Measurements from ENCODE around the gene SOS2.

SOS2 gene

GRCh38 chr14:50231475-50232275, at the start of gene SOS2:
Gene SOS2, minus strand, starts transcription at chr14:50231578. Its CDS starts 295 bp downstream, at chr14:50231283.
- DNase-seq: peak; percentile 72 to 86

- no peak for DNase-seq
These were observed 41.1 kb upstream of the SOS2 start for GRCh38 chr14:50272498-50272897.

DNA sequence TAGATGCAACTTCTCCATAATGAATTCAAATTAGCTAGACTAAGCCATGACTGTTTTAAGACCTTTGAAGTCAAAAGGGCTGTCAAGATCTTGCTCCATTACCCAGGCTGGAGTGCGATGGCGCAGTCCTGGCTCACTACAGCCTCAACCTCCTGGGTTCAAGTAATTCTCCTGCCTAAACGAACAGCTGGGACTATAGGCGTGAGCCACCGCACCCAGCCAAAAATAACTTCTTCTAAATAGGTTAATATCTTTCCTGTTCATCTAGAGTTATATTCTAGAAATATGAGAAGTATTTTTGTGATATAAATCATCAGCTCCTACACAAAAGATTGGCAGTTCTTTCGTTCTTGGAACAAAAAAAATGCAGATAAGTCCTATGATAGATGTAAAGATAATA, 39.6 kb upstream of the SOS2 start:
- no peak for DNase-seq

DNA sequence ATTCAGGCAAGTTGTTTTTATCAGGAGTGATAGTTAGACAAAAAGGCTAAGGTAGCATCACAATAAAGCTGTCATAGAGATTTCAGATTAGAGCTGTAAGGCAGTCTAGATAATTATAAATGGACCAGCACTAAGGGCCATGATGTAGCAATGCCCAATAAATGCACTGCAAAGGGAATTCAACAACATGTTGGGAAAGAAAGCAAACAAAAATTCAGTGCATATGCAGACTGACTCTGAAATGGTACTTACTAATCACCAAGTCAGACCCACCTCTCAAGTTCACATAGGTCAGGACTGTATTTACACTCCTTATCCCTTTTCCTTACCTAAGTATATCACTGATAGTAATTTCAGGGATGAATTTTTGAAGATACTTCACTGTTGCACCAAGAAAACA, 33.7 kb upstream of the SOS2 start:
- no peak for DNase-seq

GRCh38 chr14:50263321-50263720, 31.9 kb upstream of the SOS2 start:
- DNase-seq: no peak

GRCh38 chr14:50262865-50263264, 31.5 kb upstream of the SOS2 start:
- no peak for DNase-seq

GRCh38 chr14:50260511-50260910, 29.1 kb upstream of the SOS2 start:
- no peak for DNase-seq

GRCh38 chr14:50260072-50260471, 28.7 kb upstream of the SOS2 start:
- no peak for DNase-seq

GRCh38 chr14:50257732-50258131, 26.4 kb upstream of the SOS2 start:
- DNase-seq: no peak

DNA sequence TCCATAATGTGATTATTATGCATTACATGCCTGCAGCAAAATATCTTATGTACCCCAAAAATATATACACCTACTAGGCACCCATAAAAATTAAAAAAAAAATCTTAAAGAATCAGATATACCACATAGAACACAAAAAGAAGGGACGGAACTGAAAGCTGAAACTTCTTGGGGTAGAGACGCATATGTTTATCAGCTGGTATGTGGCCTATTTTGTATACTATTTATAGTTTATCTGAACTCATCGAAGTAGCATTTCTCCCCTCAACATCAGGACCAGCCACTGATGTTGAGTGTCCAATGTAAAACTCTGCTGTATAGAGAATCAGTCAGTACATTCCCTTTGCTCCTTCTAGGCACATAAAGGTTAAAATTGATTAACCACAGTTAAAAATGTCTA, 22.9 kb upstream of the SOS2 start:
- no peak for DNase-seq

GRCh38 chr14:50249136-50249775, 17.9 kb upstream of the SOS2 start:
- DNase-seq: no peak

DNA sequence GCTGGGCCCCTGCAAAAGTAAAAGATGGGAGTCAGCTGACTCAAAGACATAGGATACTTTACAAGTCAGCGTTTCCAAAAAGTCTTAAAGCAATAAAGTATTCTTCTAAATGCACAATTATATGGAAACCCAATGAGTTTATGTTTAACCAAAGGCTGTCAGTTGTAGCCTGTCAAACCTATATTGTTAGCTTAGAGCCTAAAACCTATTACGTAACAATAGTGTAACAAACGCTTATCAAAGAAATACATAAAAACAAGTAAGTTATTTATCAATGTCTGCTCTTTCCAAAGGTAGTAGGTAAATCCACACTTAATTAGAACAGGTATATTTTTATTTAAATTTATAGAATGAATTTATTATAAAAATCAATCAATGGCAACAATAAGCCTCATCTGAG, 15.9 kb upstream of the SOS2 start:
- DNase-seq: no peak

DNA sequence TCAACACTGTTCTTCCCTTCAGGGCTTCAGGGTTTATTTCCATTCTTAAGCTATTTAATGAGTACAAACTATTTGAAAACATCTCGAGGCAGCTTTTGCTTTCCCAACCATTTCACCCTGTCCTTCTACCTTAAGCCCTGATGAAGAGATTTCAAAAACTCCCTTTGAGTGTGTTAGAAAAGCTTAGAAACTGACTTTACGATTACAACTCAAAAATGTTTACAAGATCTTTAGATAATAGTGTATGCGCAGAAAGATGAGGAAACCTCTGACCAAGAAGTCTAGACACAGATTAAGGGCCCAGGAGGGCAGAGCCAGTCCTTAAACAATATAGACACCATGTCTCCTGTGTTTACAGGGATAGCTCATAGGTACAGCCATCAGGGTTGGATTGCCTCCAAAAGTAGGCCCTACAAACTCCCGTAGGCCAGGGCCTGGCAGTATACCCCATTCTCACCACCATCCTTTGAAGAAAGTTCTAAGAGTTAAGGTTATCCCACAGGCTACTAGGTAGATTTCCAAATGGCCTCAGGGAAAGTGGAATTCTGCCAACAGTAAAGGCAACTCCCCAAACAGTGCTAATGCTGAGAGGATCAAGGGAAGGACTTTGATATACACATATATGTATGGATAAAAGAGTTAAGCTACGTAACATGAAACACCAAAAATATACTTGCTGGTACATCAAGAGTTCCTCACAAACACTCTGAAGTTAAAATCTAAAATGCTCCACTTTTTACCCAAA, 11.4 kb upstream of the SOS2 start:
- no peak for DNase-seq

GRCh38 chr14:50242096-50242495, 10.7 kb upstream of the SOS2 start:
- no peak for DNase-seq

DNA sequence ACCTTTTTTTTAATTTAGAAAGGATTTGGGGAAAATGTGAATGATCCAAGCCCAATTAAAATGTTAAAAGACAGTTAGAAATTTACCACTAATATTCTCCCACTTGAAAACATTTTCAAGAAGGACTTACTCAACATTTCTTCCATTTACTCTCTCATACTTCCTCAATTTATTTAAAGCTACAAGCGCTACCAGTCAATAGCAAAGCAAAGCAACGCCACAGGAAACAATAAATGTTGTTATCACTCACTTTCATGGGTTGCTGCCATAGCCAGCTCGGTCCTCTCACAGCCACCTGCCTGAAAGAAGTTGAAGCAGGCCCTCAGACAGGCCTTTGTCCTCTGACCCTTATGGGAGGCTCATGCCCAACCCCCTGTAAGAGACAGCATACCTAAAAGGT, 6.0 kb upstream of the SOS2 start:
- DNase-seq: no peak

- DNase-seq: no peak
These were observed 2.5 kb upstream of the SOS2 start for GRCh38 chr14:50233951-50234250.

DNA sequence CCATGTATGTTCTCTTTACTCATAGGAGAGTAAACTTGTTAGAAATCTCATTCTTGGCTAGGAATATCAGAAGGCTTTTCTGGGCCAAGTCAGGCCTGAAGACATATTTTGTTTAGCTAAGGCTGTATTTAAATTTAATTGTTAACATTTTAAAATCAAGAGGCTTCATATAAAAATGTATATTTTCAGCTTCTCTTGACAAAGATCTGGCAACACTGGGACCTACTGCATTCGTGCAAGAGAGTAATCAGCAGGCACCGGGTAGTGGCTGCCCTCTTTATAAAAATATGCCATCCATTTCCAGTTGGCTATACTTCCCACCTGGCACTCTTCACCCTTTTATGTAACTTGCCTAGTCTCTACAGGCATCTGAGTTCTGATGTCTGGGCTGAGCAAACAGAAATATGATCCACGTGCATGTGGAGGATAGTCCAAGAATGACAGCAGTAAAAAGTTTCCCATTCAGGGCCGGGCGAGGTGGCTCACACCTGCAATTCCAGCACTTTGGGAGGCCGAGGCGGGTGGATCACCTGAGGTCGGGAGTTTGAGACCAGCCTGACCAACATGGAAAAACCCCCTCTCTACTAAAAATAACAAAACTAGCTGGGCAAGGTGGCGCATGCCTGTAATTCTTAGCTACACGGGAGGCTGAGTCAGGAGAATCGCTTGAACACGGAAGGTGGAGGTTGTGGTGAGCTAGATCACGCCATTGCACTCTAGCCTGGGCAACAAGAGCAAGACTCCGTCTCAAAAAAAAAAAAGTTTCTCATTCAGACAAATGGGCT, 2.0 kb upstream of the SOS2 start:
- no peak for DNase-seq

GRCh38 chr14:50232276-50232642, 881 bp upstream of the SOS2 start:
- no peak for DNase-seq

DNA sequence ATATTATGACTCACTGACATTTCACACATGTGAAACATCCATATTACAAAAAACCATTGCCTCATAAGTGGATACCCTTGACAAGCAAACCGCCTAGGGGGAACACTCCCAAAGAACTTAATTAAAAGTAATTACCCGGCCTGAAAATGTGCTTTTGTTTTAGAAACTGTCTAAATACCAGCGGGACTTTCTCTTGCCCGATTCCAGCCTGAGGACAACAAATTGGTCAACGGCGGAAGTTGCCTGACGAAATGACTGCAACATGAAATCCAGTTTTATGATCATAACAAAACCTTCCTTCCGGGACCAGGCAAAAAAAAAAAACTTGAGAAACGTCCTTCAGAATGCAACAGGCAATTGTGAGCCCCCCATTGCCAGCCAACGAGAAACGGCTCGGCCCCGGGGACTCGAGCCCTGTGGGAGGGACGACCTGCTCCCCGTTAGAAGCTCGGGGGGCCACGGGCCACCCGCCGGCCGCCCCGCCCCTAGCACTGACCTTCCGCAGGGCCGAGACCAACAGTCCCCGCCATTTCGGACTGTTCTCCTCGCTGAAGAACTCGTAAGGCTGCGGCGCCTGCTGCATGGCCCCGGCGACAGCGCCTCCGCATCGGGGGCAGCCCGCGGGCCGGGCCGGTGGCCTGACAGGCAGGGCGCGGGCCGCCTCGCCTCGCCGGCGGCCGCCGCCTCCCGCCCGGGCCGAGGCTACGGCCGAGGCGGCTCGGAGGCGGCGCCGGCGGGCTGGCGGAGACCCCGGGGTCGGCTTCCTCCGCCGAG, 490 bp downstream of the SOS2 start:
- DNase-seq: no peak

- no peak for DNase-seq
These were observed 1.0 kb downstream of the SOS2 start for GRCh38 chr14:50230401-50230700.

DNA sequence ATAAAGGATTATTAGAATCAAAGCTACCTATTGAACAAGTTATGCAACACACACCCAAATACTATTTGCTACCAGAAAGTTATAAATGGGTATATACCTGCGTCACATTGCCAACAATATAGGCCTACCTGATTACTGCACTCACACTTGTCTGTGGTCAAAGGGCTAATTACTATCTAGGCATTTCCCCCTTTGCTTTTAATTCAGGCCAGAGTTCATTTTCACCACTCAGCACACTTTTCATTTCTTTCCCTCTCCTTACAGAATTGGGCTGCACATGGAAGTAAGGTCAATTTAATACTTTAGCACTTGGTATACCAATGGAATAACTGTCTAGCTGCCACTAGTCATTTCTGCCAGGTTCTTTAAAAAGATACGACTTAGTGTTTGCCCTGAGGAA, 1.7 kb downstream of the SOS2 start:
- no peak for DNase-seq

- no peak for DNase-seq
These were observed 3.1 kb downstream of the SOS2 start for GRCh38 chr14:50228313-50228712.

DNA sequence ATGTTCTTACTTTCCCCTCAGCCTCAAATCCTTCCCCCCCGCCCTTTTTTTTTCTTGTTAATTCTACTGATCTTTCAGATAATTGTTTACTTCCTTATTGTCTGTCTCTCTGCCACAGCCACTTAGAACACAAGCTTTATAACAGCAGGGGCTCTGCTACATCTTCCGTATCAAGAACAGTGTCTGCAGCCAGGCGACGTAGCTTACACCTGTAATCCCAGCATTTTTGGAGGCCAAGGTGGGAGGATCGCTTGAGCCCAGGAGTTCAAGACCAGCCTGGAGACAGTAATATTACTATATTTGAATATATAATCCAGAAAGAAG, 5.4 kb downstream of the SOS2 start:
- DNase-seq: no peak
